Spleen (tissue), 11 donors: ENCODE results near the gene PALLD. TPM values are rescaled to one million over a fixed set of nuclear protein-coding genes. Genes with fewer than 3 reads are reported as not detected.

ENCODE experiments used
- DNase-seq: peaks from one replicate; pipeline ENCODE4 v3.0.0-alpha.2; 2020
- H3K27ac ChIP-seq, 8 donors: fragments of 200-600 bp; sonication (generic) in 7 of 8; 1 replicate in 4 of 8; 2 replicates in 4 of 8; pipeline versions ENCODE4 v1.5.0 to v1.8.0; 2016 to 2021; ENCODE audit warnings: inconsistent platforms in 4 of 8, mild to moderate bottlenecking in 4 of 8, moderate library complexity in 1 of 8
- H3K27me3 ChIP-seq, 7 donors: fragments of 200-600 bp; sonication (generic) in 6 of 7; replicated peaks in 1 of 7; 1 replicate in 4 of 7; 2 replicates in 3 of 7; pipeline versions ENCODE4 v1.5.0 to v1.8.0; 2016 to 2021; ENCODE audit warnings: inconsistent platforms in 3 of 7, mild to moderate bottlenecking in 1 of 7
- H3K36me3 ChIP-seq, 6 donors: fragments of 200-600 bp; sonication (generic) in 5 of 6; 1 replicate in 4 of 6; 2 replicates in 2 of 6; pipeline versions ENCODE4 v1.5.0 to v1.8.0; 2016 to 2021; ENCODE audit warnings: inconsistent platforms in 2 of 6
- H3K4me1 ChIP-seq, 6 donors: fragments of 200-600 bp; sonication (generic) in 5 of 6; 1 replicate in 3 of 6; 2 replicates in 3 of 6; pipeline versions ENCODE4 v1.5.0 to v1.8.0; 2016 to 2021; ENCODE audit warnings: inconsistent platforms in 3 of 6
- H3K4me3 ChIP-seq, 8 donors: fragments of 200-600 bp; sonication (generic) in 7 of 8; 1 replicate in 4 of 8; 2 replicates in 4 of 8; pipeline versions ENCODE4 v1.5.0 to v1.8.0; 2016 to 2021; ENCODE audit warnings: inconsistent platforms in 4 of 8, mild to moderate bottlenecking in 4 of 8, moderate library complexity in 2 of 8
- H3K9me3 ChIP-seq, 8 donors: fragments of 200-600 bp; sonication (generic) in 7 of 8; 1 replicate in 4 of 8; 2 replicates in 4 of 8; pipeline versions ENCODE4 v1.5.0 to v1.8.0; 2016 to 2021; ENCODE audit warnings: inconsistent platforms in 4 of 8
- POLR2A ChIP-seq, 3 donors: fragments of 450-650 bp; IDR thresholded peaks; one replicate each; pipeline ENCODE4 v1.5.1; 2017; ENCODE audit warnings: antibody characterized with exemption in 3 of 3, mild to moderate bottlenecking in 1 of 3
- POLR2AphosphoS5 ChIP-seq, 3 donors: sonication (generic); formaldehyde crosslinking; IDR thresholded peaks; one replicate each; pipeline ENCODE4 v1.5.1; 2017; ENCODE audit warnings: antibody characterized with exemption in 3 of 3
- WGBS, 5 donors: extraction: QIAGEN DNeasy Blood & Tissue Kit in 3 of 5; methylation state at CpG; one replicate each; pipeline versions ENCODE4 v1.1.5 to v1.1.7; 2013 to 2018; 5-methylcytosine and 5-hydroxymethylcytosine counted together
- intact Hi-C: fragments of 100-400 bp; cut with DNase I; formaldehyde crosslinking; loops from one replicate; pipeline ENCODE4 v1.15.0; 2023; ENCODE audit warnings: low total_unique reads
- polyA plus RNA-seq, 3 donors: library from polyadenylated mRNA; stranded (reverse); fragments of 200-250 nt; gene quantifications; one replicate each; pipeline ENCODE4 v1.2.1, GENCODE V29; 2013
- total RNA-seq, 7 donors: library from RNA; depleted of rRNA in 3 of 7; stranded (reverse); fragments of >200 nt in 3 of 7; fragmentation: NEBNext Ultra II Directional in 4 of 7; extraction: Animal tissue kit (Norgen Biotek cat#: 25700) in 4 of 7; gene quantifications; one replicate each; pipeline versions ENCODE4 v1.1.0 to v1.2.1, GENCODE V29; 2016 to 2021
- TF ChIP-seq, protein P1 (sequence below), 11 experiments: fragments of 200-600 bp in 7 of 11; fragments of 450-650 bp in 4 of 11; sonication (generic) in 4 of 11; IDR thresholded peaks in 8 of 11; conservative IDR thresholded peaks in 3 of 11; 1 replicate in 7 of 11; 2 replicates in 4 of 11; pipeline versions ENCODE4 v1.4.0 to v1.8.0; 2016 to 2021; ENCODE audit warnings: antibody characterized with exemption in 11 of 11, inconsistent platforms in 4 of 11, mild to moderate bottlenecking in 1 of 11
- donor health status: healthy with polysubstance abuse.
- donor health status: DM: no; HTN: no; CAD: no; lungs with moderate emphysema.
- donor health status: DM: no; HTN: no; CAD: no.
- donor health status: Bipolar disorder and iron deficiency.
- donor health status: healthy.
- donor health status: DM: no; HTN: no; CAD: no.
- donor health status: DM: yes; HTN: yes; CAD: no.

PALLD gene
- total and polyA plus RNA-seq, 10 donors, result 24.3 to 228 (median 142) TPM

- Histone ChIP-seq H3K4me3 (no peak overlapping the region), H3K9me3 (no peaks in the 10 kb centered on the region), H3K36me3 (no peaks in the 10 kb centered on the region), H3K4me1 (peaks cover 0 to 6% (median 0%) of the 10 kb centered on the region in 6 donors), H3K27ac (no peak overlapping the region), H3K27me3 (no peaks in the 10 kb centered on the region)
- TF ChIP-seq, protein P1, sequence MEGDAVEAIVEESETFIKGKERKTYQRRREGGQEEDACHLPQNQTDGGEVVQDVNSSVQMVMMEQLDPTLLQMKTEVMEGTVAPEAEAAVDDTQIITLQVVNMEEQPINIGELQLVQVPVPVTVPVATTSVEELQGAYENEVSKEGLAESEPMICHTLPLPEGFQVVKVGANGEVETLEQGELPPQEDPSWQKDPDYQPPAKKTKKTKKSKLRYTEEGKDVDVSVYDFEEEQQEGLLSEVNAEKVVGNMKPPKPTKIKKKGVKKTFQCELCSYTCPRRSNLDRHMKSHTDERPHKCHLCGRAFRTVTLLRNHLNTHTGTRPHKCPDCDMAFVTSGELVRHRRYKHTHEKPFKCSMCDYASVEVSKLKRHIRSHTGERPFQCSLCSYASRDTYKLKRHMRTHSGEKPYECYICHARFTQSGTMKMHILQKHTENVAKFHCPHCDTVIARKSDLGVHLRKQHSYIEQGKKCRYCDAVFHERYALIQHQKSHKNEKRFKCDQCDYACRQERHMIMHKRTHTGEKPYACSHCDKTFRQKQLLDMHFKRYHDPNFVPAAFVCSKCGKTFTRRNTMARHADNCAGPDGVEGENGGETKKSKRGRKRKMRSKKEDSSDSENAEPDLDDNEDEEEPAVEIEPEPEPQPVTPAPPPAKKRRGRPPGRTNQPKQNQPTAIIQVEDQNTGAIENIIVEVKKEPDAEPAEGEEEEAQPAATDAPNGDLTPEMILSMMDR (IDR thresholded peaks at IDR 0.05 in 8 of 11, conservative IDR thresholded peaks at IDR 0.05 in 3 of 11), result no peak
- TF ChIP-seq POLR2A (IDR thresholded peaks at IDR 0.05), result no peak
- TF ChIP-seq POLR2AphosphoS5 (IDR thresholded peaks at IDR 0.05), result no peak
- WGBS, 5 donors, result 64 to 80% (median 73%) methylated on average over 3 of the region's 3 CpGs
- no peak for DNase-seq
- intact Hi-C loops, result no loop called here
These were observed 161.9 kb downstream of the PALLD start for GRCh38 chr4:168658751-168659150.

DNA sequence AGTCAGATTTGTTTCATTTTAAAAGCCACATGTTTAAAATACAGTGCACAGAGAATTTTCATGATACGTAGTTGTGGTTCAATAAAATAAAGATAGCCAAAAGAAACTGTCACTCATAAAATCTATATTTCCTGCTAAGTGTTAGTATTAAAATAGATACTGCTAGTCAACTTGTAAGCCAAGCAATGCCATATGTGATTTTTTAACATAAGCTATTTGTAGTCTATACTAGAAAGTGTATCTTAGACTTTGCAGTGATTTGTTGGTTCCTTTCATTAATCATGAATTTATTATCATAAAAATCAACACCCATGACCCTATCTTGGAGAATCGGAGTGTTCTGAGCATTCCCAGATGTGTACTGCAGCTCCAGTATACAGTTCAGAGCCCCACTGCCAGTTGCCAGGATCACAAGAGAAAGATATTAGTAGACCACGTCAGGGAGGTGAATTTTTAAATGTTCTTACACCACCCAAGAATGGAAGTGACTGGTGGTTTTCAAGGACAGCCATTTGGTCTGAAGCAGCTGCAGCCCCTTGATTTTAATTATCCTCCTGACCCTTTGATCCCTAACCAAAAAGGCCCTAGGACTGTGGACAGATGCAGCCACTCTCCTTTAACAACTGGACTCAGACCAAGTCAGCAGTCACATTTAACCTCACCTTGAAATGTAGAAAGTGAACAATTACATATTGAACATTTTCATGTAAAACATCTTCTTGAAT is 163.1 kb downstream of the PALLD start:
- no peak overlapping the region for H3K4me3 ChIP-seq
- H3K27me3 ChIP-seq, result no peaks in the 10 kb centered on the region
- TF ChIP-seq POLR2AphosphoS5 (IDR thresholded peaks at IDR 0.05) (no peak), POLR2A (IDR thresholded peaks at IDR 0.05) (no peak)
- TF ChIP-seq, protein P1 (IDR thresholded peaks at IDR 0.05 in 8 of 11, conservative IDR thresholded peaks at IDR 0.05 in 3 of 11), result no peak
- no peaks in the 10 kb centered on the region for H3K9me3 ChIP-seq
- peak overlapping the region in 1 of 8 donors; percentile 7 for H3K27ac ChIP-seq
- peaks cover 0 to 6% (median 0%) of the 10 kb centered on the region in 6 donors for H3K4me1 ChIP-seq
- DNase-seq, result no peak
- intact Hi-C loops, result no loop called here
- H3K36me3 ChIP-seq, result no peaks in the 10 kb centered on the region
- WGBS, 5 donors, result 48 to 86% (median 73%) methylated on average over 3 of the region's 3 CpGs

DNA sequence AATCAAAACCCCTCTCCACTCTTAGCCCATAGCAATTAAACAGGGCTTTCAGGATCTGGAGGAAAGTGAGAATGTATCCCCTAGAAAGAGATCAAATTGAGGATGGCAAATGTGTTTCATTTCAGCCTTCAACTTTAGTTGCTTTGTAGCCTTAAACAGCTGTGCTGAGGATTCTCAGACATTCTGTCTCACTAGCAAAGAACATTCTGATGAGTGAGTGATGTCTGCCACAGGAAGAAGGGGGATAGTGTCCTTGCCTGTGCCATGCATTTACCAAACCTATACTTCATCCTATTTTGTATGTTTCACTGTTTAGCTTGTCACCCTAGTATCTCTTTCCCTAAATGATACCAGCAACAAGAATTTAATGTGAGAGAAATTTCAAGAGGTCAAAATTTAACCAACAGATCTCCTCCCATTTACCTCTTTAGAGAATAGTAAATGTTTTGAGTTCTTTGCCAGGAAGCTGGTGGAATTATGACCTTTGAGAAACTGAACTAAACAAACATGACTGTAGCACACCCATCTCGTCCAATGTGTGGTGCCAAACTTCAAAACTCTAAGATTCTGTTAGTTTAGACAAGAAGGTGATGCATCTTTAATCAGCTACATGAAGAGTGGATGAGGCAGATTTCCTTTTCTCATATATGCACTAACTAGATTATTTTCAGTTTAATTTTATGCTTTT is 165.6 kb downstream of the PALLD start:
- TF ChIP-seq POLR2AphosphoS5 (IDR thresholded peaks at IDR 0.05), result no peak
- TF ChIP-seq, protein P1 (IDR thresholded peaks at IDR 0.05 in 8 of 11, conservative IDR thresholded peaks at IDR 0.05 in 3 of 11), result no peak
- no peak for TF ChIP-seq POLR2A (IDR thresholded peaks at IDR 0.05)
- Histone ChIP-seq H3K4me1 (peaks cover 0 to 6% (median 0%) of the 10 kb centered on the region in 6 donors), H3K36me3 (no peaks in the 10 kb centered on the region), H3K4me3 (no peak overlapping the region), H3K27me3 (no peaks in the 10 kb centered on the region), H3K9me3 (no peaks in the 10 kb centered on the region), H3K27ac (no peak overlapping the region)
- 69 to 85% (median 71%) methylated on average over 1 of the region's 1 CpG for WGBS, 5 donors
- intact Hi-C loops, result no loop called here
- DNase-seq, result no peak

DNA sequence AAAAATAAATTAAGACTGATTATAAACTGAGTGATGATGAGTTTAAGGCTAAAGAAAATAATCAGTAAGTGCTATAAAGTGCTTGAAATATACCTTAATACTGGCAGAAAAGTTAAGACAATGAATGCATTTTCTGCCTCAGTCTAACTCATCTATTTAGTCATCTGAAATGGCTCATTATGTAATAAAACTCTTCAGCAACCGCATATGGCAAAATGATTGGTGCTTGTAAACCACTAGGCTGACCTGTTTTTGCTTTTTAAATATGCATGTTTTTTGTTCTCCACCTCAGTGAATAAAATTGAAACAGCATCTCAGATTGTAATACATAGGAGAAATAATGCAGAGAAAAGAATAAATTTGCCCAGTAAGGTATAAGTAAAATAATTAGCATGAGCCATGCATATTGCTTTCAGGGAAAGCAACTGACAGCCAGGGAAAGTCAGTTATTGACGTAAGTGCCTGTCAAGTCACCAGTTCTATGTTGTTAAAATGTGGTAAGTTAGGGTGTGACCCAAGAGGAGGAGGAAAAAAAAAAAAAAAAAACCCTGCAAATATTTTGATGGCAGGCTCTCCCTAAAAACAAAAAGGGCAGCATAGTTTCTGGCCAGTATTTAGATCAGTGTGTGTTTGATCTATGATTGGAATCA is 167.5 kb downstream of the PALLD start:
- TF ChIP-seq POLR2AphosphoS5 (IDR thresholded peaks at IDR 0.05) (no peak), POLR2A (IDR thresholded peaks at IDR 0.05) (no peak)
- TF ChIP-seq, protein P1 (IDR thresholded peaks at IDR 0.05 in 8 of 11, conservative IDR thresholded peaks at IDR 0.05 in 3 of 11), result no peak
- peaks cover 0 to 6% (median 0%) of the 10 kb centered on the region in 6 donors for H3K4me1 ChIP-seq
- no peak overlapping the region for H3K4me3 ChIP-seq
- no peaks in the 10 kb centered on the region for H3K36me3 ChIP-seq
- intact Hi-C loops, result no loop called here
- H3K9me3 ChIP-seq, result no peaks in the 10 kb centered on the region
- 80 to 89% (median 84%) methylated on average over 2 of the region's 2 CpGs for WGBS, 5 donors
- no peak for DNase-seq
- no peak overlapping the region for H3K27ac ChIP-seq
- no peaks in the 10 kb centered on the region for H3K27me3 ChIP-seq
